ENCODE measurements around the gene TLE3. TPM values are rescaled to one million over a fixed set of nuclear protein-coding genes. Genes with fewer than 3 reads are reported as not detected.
"Not testable (repeated sequence)": the region's sequence is repeated elsewhere in the genome, so short reads cannot be mapped to it uniquely, and the experiment has no call there.

The TLE3 gene
- total RNA-seq, 2 experiments from 2014 or later: 59.2 TPM

GRCh38 chr15:70137021-70137420 is 39.3 kb upstream of the TLE3 start:
- DNase-seq; H3K9me3 Mint-ChIP-seq; H3K27ac Mint-ChIP-seq; H3K36me3 Mint-ChIP-seq (ENCODE audit: low read depth); H3K4me3 Mint-ChIP-seq; POLR2A ChIA-PET: not testable (repeated sequence)
- CTCF ChIA-PET: interaction anchor here (0.7 kb wide), 2 partner anchors 14 to 405 kb away, joined by 4 to 5 read pairs; no protein-coding TSS in a partner anchor
- H3K27me3 Mint-ChIP-seq: peaks cover 16% of the 10 kb centered on the region
- peaks cover 23% of the 10 kb centered on the region for H3K4me1 Mint-ChIP-seq

- ChIA-PET CTCF (no interaction called here), POLR2A (no interaction called here)
- no peak for DNase-seq
- no peaks in the 10 kb centered on the region for H3K36me3 Mint-ChIP-seq (ENCODE audit: low read depth)
- H3K27me3 Mint-ChIP-seq: peaks cover 7% of the 10 kb centered on the region
- no peak overlapping the region for H3K27ac Mint-ChIP-seq
- no peaks in the 10 kb centered on the region for H3K9me3 Mint-ChIP-seq
- H3K4me3 Mint-ChIP-seq: no peak overlapping the region
- no peaks in the 10 kb centered on the region for H3K4me1 Mint-ChIP-seq
Observed at GRCh38 chr15:70133781-70134421, 36.2 kb upstream of the TLE3 start.

GRCh38 chr15:70133296-70133695 is 35.6 kb upstream of the TLE3 start:
- DNase-seq: no peak
- Mint-ChIP-seq H3K27me3 (peaks cover 4% of the 10 kb centered on the region), H3K4me1 (no peaks in the 10 kb centered on the region), H3K27ac (no peak overlapping the region), H3K9me3 (no peaks in the 10 kb centered on the region), H3K36me3 (ENCODE audit: low read depth) (no peaks in the 10 kb centered on the region), H3K4me3 (no peak overlapping the region)
- POLR2A ChIA-PET: no interaction called here
- CTCF ChIA-PET: no interaction called here

- ChIA-PET CTCF (no interaction called here), POLR2A (no interaction called here)
- H3K9me3 Mint-ChIP-seq: no peaks in the 10 kb centered on the region
- DNase-seq: no peak
- H3K4me1 Mint-ChIP-seq: no peaks in the 10 kb centered on the region
- H3K27me3 Mint-ChIP-seq: peaks cover 8% of the 10 kb centered on the region
- H3K36me3 Mint-ChIP-seq (ENCODE audit: low read depth): no peaks in the 10 kb centered on the region
- no peak overlapping the region for H3K27ac Mint-ChIP-seq
- H3K4me3 Mint-ChIP-seq: no peak overlapping the region
Observed at GRCh38 chr15:70132571-70132970, 34.9 kb upstream of the TLE3 start.

- CTCF ChIA-PET: no interaction called here
Observed at GRCh38 chr15:70132139-70132538, 34.4 kb upstream of the TLE3 start.

GRCh38 chr15:70128414-70129140 is 30.9 kb upstream of the TLE3 start:
- ChIA-PET POLR2A (no interaction called here), CTCF (no interaction called here)
- DNase-seq: no peak
- no peaks in the 10 kb centered on the region for H3K4me1 Mint-ChIP-seq
- peaks cover 19% of the 10 kb centered on the region for H3K27me3 Mint-ChIP-seq
- H3K27ac Mint-ChIP-seq: no peak overlapping the region
- no peak overlapping the region for H3K4me3 Mint-ChIP-seq
- H3K9me3 Mint-ChIP-seq: no peaks in the 10 kb centered on the region
- H3K36me3 Mint-ChIP-seq (ENCODE audit: low read depth): no peaks in the 10 kb centered on the region

More at GRCh38 chr15:70132139-70132538, 34.4 kb upstream of the TLE3 start:
- POLR2A ChIA-PET: no interaction called here
- Mint-ChIP-seq H3K4me3 (no peak overlapping the region), H3K4me1 (no peaks in the 10 kb centered on the region), H3K36me3 (ENCODE audit: low read depth) (no peaks in the 10 kb centered on the region), H3K9me3 (no peaks in the 10 kb centered on the region), H3K27ac (no peak overlapping the region), H3K27me3 (peaks cover 8% of the 10 kb centered on the region)
- no peak for DNase-seq

GRCh38 chr15:70127770-70128413 is 30.2 kb upstream of the TLE3 start:
- H3K27me3 Mint-ChIP-seq: peaks cover 21% of the 10 kb centered on the region
- H3K36me3 Mint-ChIP-seq (ENCODE audit: low read depth): no peaks in the 10 kb centered on the region
- CTCF ChIA-PET: no interaction called here
- POLR2A ChIA-PET: no interaction called here
- H3K4me3 Mint-ChIP-seq: no peak overlapping the region
- no peak for DNase-seq
- H3K4me1 Mint-ChIP-seq: no peaks in the 10 kb centered on the region
- no peak overlapping the region for H3K27ac Mint-ChIP-seq
- no peaks in the 10 kb centered on the region for H3K9me3 Mint-ChIP-seq

GRCh38 chr15:70127288-70127746 is 29.6 kb upstream of the TLE3 start:
- Mint-ChIP-seq H3K4me1 (no peaks in the 10 kb centered on the region), H3K9me3 (no peaks in the 10 kb centered on the region), H3K36me3 (ENCODE audit: low read depth) (no peaks in the 10 kb centered on the region), H3K4me3 (no peak overlapping the region), H3K27me3 (peaks cover 22% of the 10 kb centered on the region), H3K27ac (no peak overlapping the region)
- ChIA-PET POLR2A (no interaction called here), CTCF (no interaction called here)
- DNase-seq: no peak

GRCh38 chr15:70126362-70126761 is 28.6 kb upstream of the TLE3 start:
- ChIA-PET CTCF (no interaction called here), POLR2A (interaction anchor here (0.6 kb wide), 1 partner anchor 107 kb away, joined by 3 read pairs; no protein-coding TSS in a partner anchor)
- Mint-ChIP-seq H3K36me3 (ENCODE audit: low read depth) (no peaks in the 10 kb centered on the region), H3K4me1 (no peaks in the 10 kb centered on the region), H3K9me3 (no peaks in the 10 kb centered on the region), H3K4me3 (no peak overlapping the region), H3K27ac (no peak overlapping the region), H3K27me3 (peaks cover 22% of the 10 kb centered on the region)
- no peak for DNase-seq

GRCh38 chr15:70125605-70126004 is 27.9 kb upstream of the TLE3 start:
- Mint-ChIP-seq H3K27ac (no peak overlapping the region), H3K36me3 (ENCODE audit: low read depth) (no peaks in the 10 kb centered on the region), H3K4me1 (no peaks in the 10 kb centered on the region), H3K27me3 (peaks cover 22% of the 10 kb centered on the region), H3K4me3 (no peak overlapping the region), H3K9me3 (no peaks in the 10 kb centered on the region)
- CTCF ChIA-PET: no interaction called here
- POLR2A ChIA-PET: no interaction called here
- DNase-seq: no peak

GRCh38 chr15:70121624-70122302 is 24.0 kb upstream of the TLE3 start:
- no peak for DNase-seq
- Mint-ChIP-seq H3K4me1 (no peaks in the 10 kb centered on the region), H3K36me3 (ENCODE audit: low read depth) (no peaks in the 10 kb centered on the region), H3K9me3 (no peaks in the 10 kb centered on the region), H3K27ac (no peak overlapping the region), H3K4me3 (no peak overlapping the region), H3K27me3 (peaks cover 26% of the 10 kb centered on the region)
- CTCF ChIA-PET: interaction anchor here (2.0 kb wide), 1 partner anchor 367 kb away, joined by 5 read pairs; no protein-coding TSS in a partner anchor
- POLR2A ChIA-PET: no interaction called here

GRCh38 chr15:70120958-70121623 is 23.4 kb upstream of the TLE3 start:
- Mint-ChIP-seq H3K4me3 (no peak overlapping the region), H3K27ac (no peak overlapping the region), H3K27me3 (peaks cover 29% of the 10 kb centered on the region), H3K36me3 (ENCODE audit: low read depth) (no peaks in the 10 kb centered on the region), H3K9me3 (no peaks in the 10 kb centered on the region), H3K4me1 (no peaks in the 10 kb centered on the region)
- CTCF ChIA-PET: interaction anchor here (2.0 kb wide), 1 partner anchor 367 kb away, joined by 5 read pairs; no protein-coding TSS in a partner anchor
- POLR2A ChIA-PET: no interaction called here
- no peak for DNase-seq

All from activated CD4-positive, alpha-beta memory T cell treated with anti-CD3 and anti-CD28 coated beads, Interleukin-2, amount 10 ng/mL, durations not matched to agents 7 days and 5 days (primary cell).